IMR-90 (cell line): ENCODE results near the gene PLA2G10. TPM values are rescaled to one million over a fixed set of nuclear protein-coding genes. Genes with fewer than 3 reads are reported as not detected.
"Not testable (repeated sequence)": the region's sequence is repeated elsewhere in the genome, so short reads cannot be mapped to it uniquely, and the experiment has no call there.

Source experiments
- ATAC-seq: fragments of 200-7000 bp; cut with Tn5 transposase; 2 replicates; pipeline ENCODE4 v1.9.1; 2020; ENCODE audit warnings: low read depth, mild to moderate bottlenecking, moderate library complexity
- BruUV-seq: library from RNA; stranded (reverse); fragments of 400-500 nt; replicated peaks from 2 replicates; lab custom pipeline; 2021; lab: Mats Ljungman, UMichigan
- CTCF ChIA-PET: fragments of 300-600 bp; formaldehyde crosslinking; extraction: SDS; loops from one replicate; lab custom pipeline; 2021; ENCODE audit warnings: antibody characterized with exemption; lab: Yijun Ruan, JAX
- POLR2A ChIA-PET: fragments of 300-600 bp; sonication (Branson Sonifier 250); formaldehyde crosslinking; loops from one replicate; lab custom pipeline; 2022; ENCODE audit warnings: antibody characterized with exemption; ENCODE audit not compliant: unreplicated experiment; lab: Charles Lee
- DNase-seq: peaks from one replicate; pipeline ENCODE4 v3.0.0; 2013
- H2AFZ ChIP-seq: replicated peaks from 2 replicates; pipeline ENCODE3; 2013; ENCODE audit warnings: low read length, mild to moderate bottlenecking; ENCODE audit not compliant: poor library complexity
- H2AK5ac ChIP-seq: 2 replicates; pipeline ENCODE4 v1.6.1; 2013; ENCODE audit warnings: low read depth, low read length, inconsistent platforms
- H2AK9ac ChIP-seq: replicated peaks from 2 replicates; pipeline ENCODE3; 2013; ENCODE audit warnings: mild to moderate bottlenecking, low read depth, low read length, moderate library complexity; ENCODE audit not compliant: poor library complexity
- H2BK120ac ChIP-seq: 2 replicates; pipeline ENCODE4 v1.6.1; 2013; ENCODE audit warnings: low read depth, low read length, inconsistent platforms
- H2BK15ac ChIP-seq: 3 replicates; pipeline ENCODE4 v1.6.1; 2013; ENCODE audit warnings: low read depth, low read length, inconsistent platforms
- H2BK20ac ChIP-seq: 2 replicates; pipeline ENCODE4 v1.6.1; 2013; ENCODE audit warnings: low read depth, mild to moderate bottlenecking, inconsistent platforms, low read length, moderate library complexity
- H2BK5ac ChIP-seq: 2 replicates; pipeline ENCODE4 v1.6.1; 2013; ENCODE audit warnings: mild to moderate bottlenecking, low read depth, low read length, inconsistent platforms; ENCODE audit not compliant: poor library complexity, severe bottlenecking
- H3K14ac ChIP-seq: replicated peaks from 2 replicates; pipeline ENCODE4 v1.6.1; 2013; ENCODE audit warnings: low read depth, low read length, inconsistent platforms
- H3K18ac ChIP-seq: 2 replicates; pipeline ENCODE4 v1.6.1; 2013; ENCODE audit warnings: low read depth, low read length, control low read depth
- H3K23ac ChIP-seq: 2 replicates; pipeline ENCODE4 v1.6.1; 2013; ENCODE audit warnings: low read depth, low read length, inconsistent platforms
- H3K27ac ChIP-seq: 2 replicates; pipeline ENCODE4 v1.5.1; 2013; ENCODE audit warnings: mild to moderate bottlenecking, control low read depth, low read length; ENCODE audit not compliant: insufficient read depth
- H3K27me3 ChIP-seq: 2 replicates; pipeline ENCODE4 v1.6.1; 2013; ENCODE audit warnings: low read length; ENCODE audit not compliant: control insufficient read depth, insufficient read depth
- H3K36me3 ChIP-seq: 2 replicates; pipeline ENCODE4 v1.6.1; 2013; ENCODE audit warnings: low read length, mixed read lengths; ENCODE audit not compliant: control insufficient read depth, insufficient read depth
- H3K4ac ChIP-seq: 2 replicates; pipeline ENCODE4 v1.6.1; 2013; ENCODE audit warnings: low read depth, low read length, inconsistent platforms
- H3K4me1 ChIP-seq: 2 replicates; pipeline ENCODE4 v1.6.1; 2013; ENCODE audit warnings: low read length, mixed read lengths; ENCODE audit not compliant: control insufficient read depth, insufficient read depth
- H3K4me2 ChIP-seq: 2 replicates; pipeline ENCODE4 v1.6.1; 2013; ENCODE audit warnings: low read depth, mild to moderate bottlenecking, control low read depth, low read length, moderate library complexity
- H3K4me3 ChIP-seq: 2 replicates; pipeline ENCODE4 v1.5.1; 2013; ENCODE audit warnings: low read depth, mild to moderate bottlenecking, control low read depth, low read length, moderate library complexity; ENCODE audit not compliant: insufficient read depth
- H3K56ac ChIP-seq: 2 replicates; pipeline ENCODE4 v1.6.1; 2013; ENCODE audit warnings: low read length, inconsistent platforms; ENCODE audit not compliant: insufficient read depth; ENCODE audit errors: extremely low read depth
- H3K79me1 ChIP-seq, 2 experiments: 2 replicates each; pipeline ENCODE4 v1.6.1; 2013; ENCODE audit warnings: low read length in 2 of 2, inconsistent platforms in 1 of 2, low read depth in 1 of 2
- H3K9ac ChIP-seq: 2 replicates; pipeline ENCODE4 v1.6.1; 2013; ENCODE audit warnings: low read depth, low read length, control low read depth
- H3K9me1 ChIP-seq: 2 replicates; pipeline ENCODE4 v1.6.1; 2013; ENCODE audit warnings: low read length, inconsistent platforms; ENCODE audit not compliant: insufficient read depth
- H3K9me3 ChIP-seq: 2 replicates; pipeline ENCODE4 v1.6.1; 2013; ENCODE audit warnings: low read length; ENCODE audit not compliant: control insufficient read depth, insufficient read depth
- H4K20me1 ChIP-seq: 2 replicates; pipeline ENCODE4 v1.6.1; 2013; ENCODE audit warnings: low read length, inconsistent platforms; ENCODE audit not compliant: insufficient read depth
- H4K5ac ChIP-seq: 2 replicates; pipeline ENCODE4 v1.6.1; 2013; ENCODE audit warnings: mild to moderate bottlenecking, low read depth, low read length, control low read depth
- H4K8ac ChIP-seq, 2 experiments: 2 replicates each; pipeline ENCODE4 v1.6.1; 2013; ENCODE audit warnings: low read depth in 2 of 2, low read length in 2 of 2, control low read depth in 1 of 2, inconsistent platforms in 1 of 2
- H4K91ac ChIP-seq: 2 replicates; pipeline ENCODE4 v1.6.1; 2013; ENCODE audit warnings: low read depth, low read length, inconsistent platforms; ENCODE audit not compliant: insufficient read depth
- WGBS, 2 experiments: methylation state at CpG; one replicate each; pipeline versions ENCODE4 v1.1.5 to v1.1.7; 2013; ENCODE audit warnings: missing lambda C conversion rate in 2 of 2; ENCODE audit not compliant: insufficient read length in 1 of 2; ENCODE audit errors: extremely low coverage in 2 of 2; 5-methylcytosine and 5-hydroxymethylcytosine counted together
- dilution Hi-C: fragments of 300-500 bp; cut with HindIII; formaldehyde crosslinking; loops from one replicate; pipeline ENCODE4 v1.14.3; 2018; ENCODE audit warnings: low sequenced_read_pairs; ENCODE audit not compliant: unreplicated experiment
- in situ Hi-C: fragments of 300-500 bp; cut with MboI; formaldehyde crosslinking; loops from 3 replicates; pipeline ENCODE4 v1.14.3; 2019; ENCODE audit warnings: low sequenced_read_pairs, inconsistent platforms, mixed read lengths
- intact Hi-C: fragments of 100-400 bp; cut with micrococcal nuclease; formaldehyde crosslinking; loops from 2 replicates; pipeline ENCODE4 v1.10.0; 2022
- polyA plus RNA-seq, 3 experiments: library from polyadenylated mRNA; depleted of rRNA; stranded (reverse); fragments of >200 nt; gene quantifications; 2 replicates each; pipeline ENCODE4 v1.2.3, GENCODE V29; 2012; ENCODE audit warnings: low replicate concordance in 1 of 3
- total RNA-seq: library from RNA; depleted of rRNA; stranded (reverse); fragments of >200 nt; gene quantifications from 2 replicates; pipeline ENCODE4 v1.2.3, GENCODE V29; 2012

PLA2G10 gene
- total and polyA plus RNA-seq, 2 of the 4 experiments (the other 2 are of a cell fraction): not detected

- H2BK120ac ChIP-seq, H3K27ac ChIP-seq, H3K56ac ChIP-seq, H2BK20ac ChIP-seq, H2AK9ac ChIP-seq, H4K5ac ChIP-seq, BruUV-seq, H3K4me2 ChIP-seq, H2BK15ac ChIP-seq, H3K14ac ChIP-seq, ATAC-seq, in situ Hi-C loops, H4K91ac ChIP-seq, H3K4ac ChIP-seq, intact Hi-C loops, dilution Hi-C loops, H3K4me3 ChIP-seq, H3K79me1 ChIP-seq, H4K8ac ChIP-seq, H4K20me1 ChIP-seq, H2AFZ ChIP-seq, H3K27me3 ChIP-seq, DNase-seq, H3K4me1 ChIP-seq, POLR2A ChIA-PET, H3K23ac ChIP-seq, H2BK5ac ChIP-seq, CTCF ChIA-PET, H3K18ac ChIP-seq, H3K36me3 ChIP-seq, H3K9ac ChIP-seq, H3K9me1 ChIP-seq, H2AK5ac ChIP-seq, H3K9me3 ChIP-seq: not testable (repeated sequence)
- WGBS, 2 experiments: no CpG with 5 or more reads among the region's 11 CpGs
Measured at GRCh38 chr16:14741794-14742193, 47.7 kb upstream of the PLA2G10 start.

- H3K4me1 ChIP-seq, H2AK9ac ChIP-seq, H3K79me1 ChIP-seq, H4K91ac ChIP-seq, H4K20me1 ChIP-seq, H3K4ac ChIP-seq, CTCF ChIA-PET, H4K5ac ChIP-seq, H2BK20ac ChIP-seq, POLR2A ChIA-PET, H3K14ac ChIP-seq, in situ Hi-C loops, H3K27ac ChIP-seq, intact Hi-C loops, H3K4me2 ChIP-seq, H2BK15ac ChIP-seq, H3K9me3 ChIP-seq, H2AFZ ChIP-seq, H2BK5ac ChIP-seq, BruUV-seq, H3K9me1 ChIP-seq, DNase-seq, H3K18ac ChIP-seq, H4K8ac ChIP-seq, H3K56ac ChIP-seq, H3K27me3 ChIP-seq, H3K4me3 ChIP-seq, H2BK120ac ChIP-seq, H3K23ac ChIP-seq, dilution Hi-C loops, H3K9ac ChIP-seq, H2AK5ac ChIP-seq, H3K36me3 ChIP-seq, ATAC-seq: not testable (repeated sequence)
- WGBS, 2 experiments: no CpG with 5 or more reads among the region's 10 CpGs
Measured at GRCh38 chr16:14740832-14741385, 46.8 kb upstream of the PLA2G10 start.
